H9 (cell line): Measurements from ENCODE around the gene MARVELD2. TPM values are rescaled to one million over a fixed set of nuclear protein-coding genes. Genes with fewer than 3 reads are reported as not detected.
A peak's percentile ranks its signal among the peaks of the same experiment; 100 is the strongest.

Experiments used
- DNase-seq: peaks from one replicate; pipeline ENCODE4 v3.0.0-alpha.2; 2017
- H2AFZ ChIP-seq: one replicate; pipeline ENCODE4 v1.6.1; 2013; ENCODE audit warnings: mild to moderate bottlenecking, low read length, control low read depth, moderate library complexity
- H2AK5ac ChIP-seq: 2 replicates; pipeline ENCODE4 v1.6.1; 2013; ENCODE audit warnings: low read length, control low read depth, mixed read lengths; ENCODE audit not compliant: insufficient read length
- H2BK120ac ChIP-seq: one replicate; pipeline ENCODE4 v1.6.1; 2013; ENCODE audit warnings: low read depth, mild to moderate bottlenecking, low read length, control low read depth, inconsistent platforms; ENCODE audit not compliant: poor library complexity, severe bottlenecking
- H2BK12ac ChIP-seq: 2 replicates; pipeline ENCODE4 v1.6.1; 2013; ENCODE audit warnings: low read length, control low read depth, mixed read lengths, low read depth; ENCODE audit not compliant: insufficient read length
- H2BK15ac ChIP-seq: 2 replicates; pipeline ENCODE4 v1.6.1; 2013; ENCODE audit warnings: low read depth, low read length, control low read depth
- H2BK20ac ChIP-seq: one replicate; pipeline ENCODE4 v1.6.1; 2013; ENCODE audit warnings: low read depth, mild to moderate bottlenecking, low read length, control low read depth, inconsistent platforms; ENCODE audit not compliant: poor library complexity, severe bottlenecking
- H2BK5ac ChIP-seq: 2 replicates; pipeline ENCODE4 v1.6.1; 2013; ENCODE audit warnings: low read length, control low read depth, mixed read lengths; ENCODE audit not compliant: insufficient read length
- H3K14ac ChIP-seq: 2 replicates; pipeline ENCODE4 v1.6.1; 2013; ENCODE audit warnings: low read length, control low read depth; ENCODE audit not compliant: insufficient read depth
- H3K18ac ChIP-seq: 2 replicates; pipeline ENCODE4 v1.6.1; 2013; ENCODE audit warnings: low read depth, mild to moderate bottlenecking, mixed read lengths, low read length, control low read depth; ENCODE audit not compliant: insufficient read length
- H3K23ac ChIP-seq: 2 replicates; pipeline ENCODE4 v1.6.1; 2013; ENCODE audit warnings: low read length, control low read depth, mixed read lengths, low read depth; ENCODE audit not compliant: insufficient read length
- H3K23me2 ChIP-seq: 2 replicates; pipeline ENCODE4 v1.6.1; 2013; ENCODE audit warnings: low read depth, mild to moderate bottlenecking, mixed read lengths, low read length, control low read depth; ENCODE audit not compliant: insufficient read length, poor library complexity, severe bottlenecking
- H3K27ac ChIP-seq: 2 replicates; pipeline ENCODE4 v1.5.1; 2013; ENCODE audit warnings: low read length, control low read depth, mixed read lengths, low read depth; ENCODE audit not compliant: insufficient read length
- H3K27me3 ChIP-seq: 2 replicates; pipeline ENCODE4 v1.6.1; 2013; ENCODE audit warnings: low read length, control low read depth, inconsistent platforms; ENCODE audit not compliant: insufficient read depth
- H3K4ac ChIP-seq: 2 replicates; pipeline ENCODE4 v1.6.1; 2013; ENCODE audit warnings: low read depth, mild to moderate bottlenecking, control low read depth, inconsistent platforms, low read length, moderate library complexity
- H3K4me1 ChIP-seq: 2 replicates; pipeline ENCODE4 v1.6.1; 2013; ENCODE audit warnings: low read length, control low read depth, inconsistent platforms; ENCODE audit not compliant: insufficient read depth
- H3K4me2 ChIP-seq: 2 replicates; pipeline ENCODE4 v1.6.1; 2013; ENCODE audit warnings: low read length, control low read depth, mixed read lengths; ENCODE audit not compliant: insufficient read length, insufficient read depth
- H3K56ac ChIP-seq: 2 replicates; pipeline ENCODE4 v1.6.1; 2013; ENCODE audit warnings: low read depth, mild to moderate bottlenecking, mixed read lengths, low read length, control low read depth; ENCODE audit not compliant: insufficient read length
- H3K79me1 ChIP-seq: 2 replicates; pipeline ENCODE4 v1.6.1; 2013; ENCODE audit warnings: low read depth, mild to moderate bottlenecking, moderate library complexity, low read length, control low read depth, inconsistent platforms; ENCODE audit not compliant: insufficient read depth, poor library complexity, severe bottlenecking
- H3K79me2 ChIP-seq: 2 replicates; pipeline ENCODE4 v1.6.1; 2013; ENCODE audit warnings: low read length, control low read depth, inconsistent platforms; ENCODE audit not compliant: insufficient read depth
- H3K9ac ChIP-seq: 2 replicates; pipeline ENCODE4 v1.6.1; 2013; ENCODE audit warnings: low read length, control low read depth, mixed read lengths; ENCODE audit not compliant: insufficient read length; ENCODE audit errors: extremely low read depth
- H3K9me3 ChIP-seq: one replicate; pipeline ENCODE4 v1.6.1; 2013; ENCODE audit warnings: low read depth, low read length, inconsistent platforms; ENCODE audit not compliant: control insufficient read depth
- H3T11ph ChIP-seq: one replicate; pipeline ENCODE4 v1.6.1; 2013; ENCODE audit warnings: mild to moderate bottlenecking, low read length, control low read depth, inconsistent platforms
- H4K20me1 ChIP-seq: one replicate; pipeline ENCODE4 v1.6.1; 2013; ENCODE audit not compliant: control insufficient read depth, insufficient read length, insufficient read depth
- H4K5ac ChIP-seq: 2 replicates; pipeline ENCODE4 v1.6.1; 2013; ENCODE audit warnings: low read depth, mild to moderate bottlenecking, mixed read lengths, low read length, control low read depth; ENCODE audit not compliant: insufficient read length
- H4K8ac ChIP-seq: replicated peaks from 2 replicates; pipeline ENCODE4 v1.6.1; 2013; ENCODE audit warnings: low read length, control low read depth, mixed read lengths, low read depth; ENCODE audit not compliant: insufficient read length
- H4K91ac ChIP-seq: 2 replicates; pipeline ENCODE4 v1.6.1; 2013; ENCODE audit warnings: low read depth, mild to moderate bottlenecking, moderate library complexity, mixed read lengths, low read length, control low read depth; ENCODE audit not compliant: insufficient read length
- H3K27ac Mint-ChIP-seq, 3 experiments: 2 replicates in 2 of 3; 3 replicates in 1 of 3; pipeline ENCODE4 v1.8.0; 2020 to 2021; ENCODE audit warnings: mixed read lengths in 3 of 3, mild to moderate bottlenecking in 1 of 3, moderate library complexity in 1 of 3
- H3K27me3 Mint-ChIP-seq: 2 replicates; pipeline ENCODE4 v1.8.0; 2021; ENCODE audit warnings: low read depth, mild to moderate bottlenecking, moderate library complexity, mixed read lengths
- H3K36me3 Mint-ChIP-seq, 3 experiments: 2 replicates in 2 of 3; 3 replicates in 1 of 3; pipeline ENCODE4 v1.8.0; 2020 to 2021; ENCODE audit warnings: low read depth in 3 of 3, mixed read lengths in 3 of 3; ENCODE audit not compliant: insufficient read depth in 1 of 3
- H3K4me1 Mint-ChIP-seq, 2 experiments: 2 replicates each; pipeline ENCODE4 v1.8.0; 2020; ENCODE audit warnings: mixed read lengths in 2 of 2
- H3K4me3 Mint-ChIP-seq, 2 experiments: 2 replicates in 1 of 2; 3 replicates in 1 of 2; pipeline ENCODE4 v1.8.0; 2020 to 2021; ENCODE audit warnings: mild to moderate bottlenecking in 2 of 2, mixed read lengths in 2 of 2, moderate library complexity in 1 of 2
- H3K9me3 Mint-ChIP-seq, 2 experiments: 2 replicates in 1 of 2; 3 replicates in 1 of 2; pipeline ENCODE4 v1.8.0; 2020; ENCODE audit warnings: mild to moderate bottlenecking in 2 of 2, mixed read lengths in 2 of 2, moderate library complexity in 1 of 2
- WGBS: extraction: QIAGEN DNeasy Blood & Tissue Kit; methylation state at CpG from one replicate; pipeline ENCODE4 v1.1.7; 2013; ENCODE audit warnings: missing lambda C conversion rate, low lambda C conversion rate, mixed read lengths; ENCODE audit not compliant: insufficient read length; ENCODE audit errors: extremely low coverage; 5-methylcytosine and 5-hydroxymethylcytosine counted together
- total RNA-seq: library from RNA; stranded (reverse); gene quantifications from 2 replicates; pipeline ENCODE4 v1.2.1, GENCODE V29; 2021
- TF ChIP-seq, protein P1 (sequence below): fragments of 200-600 bp; sonication (generic); conservative IDR thresholded peaks from 3 replicates; pipeline ENCODE4 v1.8.0; 2021; ENCODE audit warnings: antibody characterized with exemption, mild to moderate bottlenecking

MARVELD2 gene
- total RNA-seq, 1 experiment from 2014 or later = 30.3 TPM

DNA sequence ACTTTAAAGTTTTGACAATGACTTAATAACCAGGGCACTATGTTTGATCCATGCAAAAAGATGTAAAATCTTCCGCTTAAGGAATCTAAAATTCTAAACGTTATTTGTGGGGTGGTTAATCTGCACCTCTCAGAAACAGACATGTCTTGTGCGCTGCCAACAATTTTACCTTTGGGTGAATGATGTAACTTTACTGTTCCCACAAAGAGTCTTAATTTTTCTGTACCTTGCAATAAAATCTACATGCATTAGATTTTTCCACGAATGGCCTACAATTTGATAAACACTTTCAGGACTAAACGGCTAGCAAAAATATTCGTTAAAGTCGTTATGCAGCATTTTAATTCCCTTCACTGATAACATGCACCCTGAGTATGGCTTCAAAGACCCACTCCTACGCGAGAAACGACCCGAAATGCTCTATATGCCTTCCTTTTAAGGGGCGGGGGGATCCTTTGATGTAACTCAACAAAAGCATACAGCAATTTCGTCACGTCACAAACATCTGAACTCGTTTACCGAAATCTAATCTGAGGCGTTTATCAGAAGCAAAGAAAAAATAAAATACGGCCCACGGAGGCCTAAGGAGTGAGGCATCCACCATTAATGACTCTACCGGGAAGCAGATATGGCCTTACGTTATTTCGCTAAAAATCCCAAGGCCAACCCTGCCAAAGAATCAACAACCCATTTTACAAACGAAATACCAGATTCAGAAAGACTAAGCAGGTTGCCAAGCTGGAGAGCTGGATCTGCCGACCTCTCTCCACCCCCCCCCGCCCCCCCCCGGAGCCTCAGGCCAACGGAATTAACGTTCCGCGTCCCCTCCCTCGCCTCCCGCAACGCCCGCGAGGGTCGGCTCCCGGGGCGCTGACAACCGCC, 46.2 kb upstream of the MARVELD2 start:
- no peak overlapping the region for H2BK15ac ChIP-seq

More for the DNA sequence above, 46.2 kb upstream of the MARVELD2 start:
- Mint-ChIP-seq H3K4me3 (peak overlapping the region; percentile 97 to 98), H3K27me3 (no peaks in the 10 kb centered on the region), H3K4me1 (peaks cover 10 to 15% of the 10 kb centered on the region in 2 experiments), H3K27ac (peak overlapping the region; percentile 99), H3K9me3 (no peaks in the 10 kb centered on the region), H3K36me3 (peaks cover 21 to 31% (median 26%) of the 10 kb centered on the region in 3 experiments; a peak in 6 of 7 replicates)
- Histone ChIP-seq H3K18ac (peak overlapping the region; percentile 93), H2BK5ac (no peak overlapping the region), H3K23me2 (peaks cover 2% of the 10 kb centered on the region), H4K91ac (no peak overlapping the region), H3T11ph (no peak overlapping the region), H3K9me3 (no peaks in the 10 kb centered on the region), H4K5ac (no peak overlapping the region), H4K20me1 (peaks cover 3% of the 10 kb centered on the region), H2BK120ac (no peak overlapping the region), H4K8ac (no peak overlapping the region), H2BK20ac (no peak overlapping the region), H3K23ac (no peak overlapping the region), H3K4ac (no peak overlapping the region), H3K4me2 (peak overlapping the region; percentile 89), H3K14ac (peak overlapping the region; percentile 80; the same call in 1 of the 2 replicates), H3K27me3 (no peaks in the 10 kb centered on the region), H3K9ac (peak overlapping the region; percentile 96), H3K27ac (peak overlapping the region; percentile 73), H2AFZ (no peak overlapping the region), H3K4me1 (no peaks in the 10 kb centered on the region), H2BK12ac (no peak overlapping the region), H2AK5ac (no peak overlapping the region), H3K79me1 (no peaks in the 10 kb centered on the region), H3K79me2 (peaks cover 31% of the 10 kb centered on the region; the same call in 1 of the 2 replicates), H3K56ac (no peak overlapping the region)
- TF ChIP-seq, protein P1, sequence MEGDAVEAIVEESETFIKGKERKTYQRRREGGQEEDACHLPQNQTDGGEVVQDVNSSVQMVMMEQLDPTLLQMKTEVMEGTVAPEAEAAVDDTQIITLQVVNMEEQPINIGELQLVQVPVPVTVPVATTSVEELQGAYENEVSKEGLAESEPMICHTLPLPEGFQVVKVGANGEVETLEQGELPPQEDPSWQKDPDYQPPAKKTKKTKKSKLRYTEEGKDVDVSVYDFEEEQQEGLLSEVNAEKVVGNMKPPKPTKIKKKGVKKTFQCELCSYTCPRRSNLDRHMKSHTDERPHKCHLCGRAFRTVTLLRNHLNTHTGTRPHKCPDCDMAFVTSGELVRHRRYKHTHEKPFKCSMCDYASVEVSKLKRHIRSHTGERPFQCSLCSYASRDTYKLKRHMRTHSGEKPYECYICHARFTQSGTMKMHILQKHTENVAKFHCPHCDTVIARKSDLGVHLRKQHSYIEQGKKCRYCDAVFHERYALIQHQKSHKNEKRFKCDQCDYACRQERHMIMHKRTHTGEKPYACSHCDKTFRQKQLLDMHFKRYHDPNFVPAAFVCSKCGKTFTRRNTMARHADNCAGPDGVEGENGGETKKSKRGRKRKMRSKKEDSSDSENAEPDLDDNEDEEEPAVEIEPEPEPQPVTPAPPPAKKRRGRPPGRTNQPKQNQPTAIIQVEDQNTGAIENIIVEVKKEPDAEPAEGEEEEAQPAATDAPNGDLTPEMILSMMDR = no peak
- WGBS = no CpG with 5 or more reads among the region's 39 CpGs
- no peak for DNase-seq
